ENCODE data around the gene SPPL2A.

DNA sequence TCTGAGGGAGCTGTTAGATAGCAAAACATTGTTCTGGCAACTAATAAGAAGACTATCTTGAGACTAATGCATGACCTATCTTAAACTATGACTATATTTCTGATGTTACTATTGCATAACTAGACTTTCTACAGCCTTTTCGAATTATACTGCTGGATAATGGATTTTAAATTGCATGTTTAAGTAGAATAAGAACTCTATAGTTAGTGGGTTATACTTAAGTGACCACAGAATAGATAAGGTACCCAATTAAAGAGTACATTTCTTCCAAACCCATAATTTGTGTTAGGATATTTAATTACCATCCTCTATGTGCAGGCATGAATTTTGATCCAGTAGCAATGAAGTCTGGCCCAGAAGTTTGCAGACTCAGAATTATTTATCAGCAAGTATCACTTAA lies 44.6 kb upstream of the SPPL2A start:
- TF ChIP-seq, protein P1, sequence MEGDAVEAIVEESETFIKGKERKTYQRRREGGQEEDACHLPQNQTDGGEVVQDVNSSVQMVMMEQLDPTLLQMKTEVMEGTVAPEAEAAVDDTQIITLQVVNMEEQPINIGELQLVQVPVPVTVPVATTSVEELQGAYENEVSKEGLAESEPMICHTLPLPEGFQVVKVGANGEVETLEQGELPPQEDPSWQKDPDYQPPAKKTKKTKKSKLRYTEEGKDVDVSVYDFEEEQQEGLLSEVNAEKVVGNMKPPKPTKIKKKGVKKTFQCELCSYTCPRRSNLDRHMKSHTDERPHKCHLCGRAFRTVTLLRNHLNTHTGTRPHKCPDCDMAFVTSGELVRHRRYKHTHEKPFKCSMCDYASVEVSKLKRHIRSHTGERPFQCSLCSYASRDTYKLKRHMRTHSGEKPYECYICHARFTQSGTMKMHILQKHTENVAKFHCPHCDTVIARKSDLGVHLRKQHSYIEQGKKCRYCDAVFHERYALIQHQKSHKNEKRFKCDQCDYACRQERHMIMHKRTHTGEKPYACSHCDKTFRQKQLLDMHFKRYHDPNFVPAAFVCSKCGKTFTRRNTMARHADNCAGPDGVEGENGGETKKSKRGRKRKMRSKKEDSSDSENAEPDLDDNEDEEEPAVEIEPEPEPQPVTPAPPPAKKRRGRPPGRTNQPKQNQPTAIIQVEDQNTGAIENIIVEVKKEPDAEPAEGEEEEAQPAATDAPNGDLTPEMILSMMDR (IDR thresholded peaks at IDR 0.05) = no peak
- TF ChIP-seq POLR2A (IDR thresholded peaks at IDR 0.05) = no peak

Measured in tibial nerve (tissue), 3 donors.